ENCODE results near the gene FKBP15.
"Not testable (repeated sequence)": the region's sequence is repeated elsewhere in the genome, so short reads cannot be mapped to it uniquely, and the experiment has no call there.

Gene FKBP15

DNA sequence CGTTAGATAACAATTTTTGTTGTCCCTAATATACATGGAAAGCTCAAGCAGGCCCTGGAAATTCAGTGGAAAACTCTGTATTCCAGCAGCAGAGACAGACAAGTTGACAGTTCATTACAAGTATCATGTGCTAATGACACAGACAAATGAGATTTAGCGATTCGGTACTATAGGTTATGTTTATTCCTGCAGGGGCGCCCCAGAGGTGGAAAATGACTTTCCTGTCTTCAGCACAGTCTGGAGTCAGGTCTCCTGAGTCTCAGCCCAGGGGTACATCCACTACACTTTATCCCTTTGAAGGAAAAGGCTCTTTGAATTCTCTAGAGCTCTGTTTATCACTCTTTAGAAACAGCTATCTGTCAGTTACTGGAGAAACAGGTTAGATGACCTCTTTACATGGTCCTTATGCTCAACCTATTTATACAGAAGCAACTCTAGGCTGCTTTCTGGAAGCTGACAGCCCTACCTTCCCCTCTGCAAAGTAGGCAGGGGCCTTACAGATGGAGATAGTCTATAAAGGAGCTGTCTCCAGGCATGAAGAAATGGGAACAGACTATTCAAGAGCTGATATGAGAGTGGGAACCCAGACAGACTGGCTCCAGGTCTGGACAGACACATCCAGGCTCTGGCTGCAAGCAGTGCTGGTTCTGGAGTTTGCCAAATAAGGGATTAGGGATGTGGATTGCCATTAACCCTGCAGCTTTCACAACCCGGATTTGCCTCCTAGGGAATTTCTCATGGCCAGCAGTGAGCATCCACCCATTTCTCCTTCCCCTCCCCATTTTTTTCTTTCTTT, 77.4 kb downstream of the FKBP15 start:
- Histone ChIP-seq H3K27ac (ENCODE audit: extremely low read depth, low read depth, low read length) (no peak overlapping the region), H3K9me3 (ENCODE audit: control insufficient read depth, insufficient read depth, low read depth, low read length) (no peaks in the 10 kb centered on the region), H3K4me3 (ENCODE audit: low read depth, low read length) (no peak overlapping the region), H3K4me1 (ENCODE audit: control insufficient read depth, insufficient read depth, low read length) (no peaks in the 10 kb centered on the region), H3K36me3 (ENCODE audit: control insufficient read depth in 2 of 2, insufficient read depth in 1 of 2, low read length in 2 of 2) (no peaks in the 10 kb centered on the region)
- POLR2A ChIA-PET, result interaction anchor here (0.6 kb wide), 1 partner anchor 78 kb away, joined by 3 read pairs; the partner anchor contains the start of genes FKBP15 and SLC31A1
- CTCF ChIA-PET, result interaction anchor here (0.6 to 2.5 kb wide), 3 partner anchors 31 to 1499 kb away, joined by 3 to 8 read pairs (median 3); no protein-coding TSS in a partner anchor
- TF ChIP-seq ZNF133 (tag by site-specific recombination; IDR thresholded peaks at IDR 0.05), result no peak
- TF ChIP-seq, protein P1, sequence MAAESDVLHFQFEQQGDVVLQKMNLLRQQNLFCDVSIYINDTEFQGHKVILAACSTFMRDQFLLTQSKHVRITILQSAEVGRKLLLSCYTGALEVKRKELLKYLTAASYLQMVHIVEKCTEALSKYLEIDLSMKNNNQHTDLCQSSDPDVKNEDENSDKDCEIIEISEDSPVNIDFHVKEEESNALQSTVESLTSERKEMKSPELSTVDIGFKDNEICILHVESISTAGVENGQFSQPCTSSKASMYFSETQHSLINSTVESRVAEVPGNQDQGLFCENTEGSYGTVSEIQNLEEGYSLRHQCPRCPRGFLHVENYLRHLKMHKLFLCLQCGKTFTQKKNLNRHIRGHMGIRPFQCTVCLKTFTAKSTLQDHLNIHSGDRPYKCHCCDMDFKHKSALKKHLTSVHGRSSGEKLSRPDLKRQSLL (tag by site-specific recombination; IDR thresholded peaks at IDR 0.05), result no peak
- TF ChIP-seq, protein P2, sequence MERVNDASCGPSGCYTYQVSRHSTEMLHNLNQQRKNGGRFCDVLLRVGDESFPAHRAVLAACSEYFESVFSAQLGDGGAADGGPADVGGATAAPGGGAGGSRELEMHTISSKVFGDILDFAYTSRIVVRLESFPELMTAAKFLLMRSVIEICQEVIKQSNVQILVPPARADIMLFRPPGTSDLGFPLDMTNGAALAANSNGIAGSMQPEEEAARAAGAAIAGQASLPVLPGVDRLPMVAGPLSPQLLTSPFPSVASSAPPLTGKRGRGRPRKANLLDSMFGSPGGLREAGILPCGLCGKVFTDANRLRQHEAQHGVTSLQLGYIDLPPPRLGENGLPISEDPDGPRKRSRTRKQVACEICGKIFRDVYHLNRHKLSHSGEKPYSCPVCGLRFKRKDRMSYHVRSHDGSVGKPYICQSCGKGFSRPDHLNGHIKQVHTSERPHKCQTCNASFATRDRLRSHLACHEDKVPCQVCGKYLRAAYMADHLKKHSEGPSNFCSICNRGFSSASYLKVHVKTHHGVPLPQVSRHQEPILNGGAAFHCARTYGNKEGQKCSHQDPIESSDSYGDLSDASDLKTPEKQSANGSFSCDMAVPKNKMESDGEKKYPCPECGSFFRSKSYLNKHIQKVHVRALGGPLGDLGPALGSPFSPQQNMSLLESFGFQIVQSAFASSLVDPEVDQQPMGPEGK (tag by site-specific recombination; IDR thresholded peaks at IDR 0.05), result no peak
- no peak for TF ChIP-seq ZNF366 (tag by site-specific recombination; conservative IDR thresholded peaks at IDR 0.05)
- no peak for TF ChIP-seq ZBTB1 (tag by site-specific recombination; IDR thresholded peaks at IDR 0.05)
- TF ChIP-seq ZNF311 (tag by site-specific recombination; IDR thresholded peaks at IDR 0.05; ENCODE audit: borderline replicate concordance), result no peak
- TF ChIP-seq PRDM10 (tag by site-specific recombination; IDR thresholded peaks at IDR 0.05), result no peak
- TF ChIP-seq WT1 (tag by site-specific recombination; IDR thresholded peaks at IDR 0.05), result no peak
- TF ChIP-seq PRDM1 (tag by site-specific recombination; IDR thresholded peaks at IDR 0.05), result no peak
- TF ChIP-seq ZNF10 (tag by site-specific recombination; IDR thresholded peaks at IDR 0.05), result no peak
- TF ChIP-seq ZNF433 (tag by site-specific recombination; IDR thresholded peaks at IDR 0.05; ENCODE audit: low read depth), result no peak
- TF ChIP-seq ZNF416 (tag by site-specific recombination; IDR thresholded peaks at IDR 0.05), result no peak
- TF ChIP-seq, protein P3, sequence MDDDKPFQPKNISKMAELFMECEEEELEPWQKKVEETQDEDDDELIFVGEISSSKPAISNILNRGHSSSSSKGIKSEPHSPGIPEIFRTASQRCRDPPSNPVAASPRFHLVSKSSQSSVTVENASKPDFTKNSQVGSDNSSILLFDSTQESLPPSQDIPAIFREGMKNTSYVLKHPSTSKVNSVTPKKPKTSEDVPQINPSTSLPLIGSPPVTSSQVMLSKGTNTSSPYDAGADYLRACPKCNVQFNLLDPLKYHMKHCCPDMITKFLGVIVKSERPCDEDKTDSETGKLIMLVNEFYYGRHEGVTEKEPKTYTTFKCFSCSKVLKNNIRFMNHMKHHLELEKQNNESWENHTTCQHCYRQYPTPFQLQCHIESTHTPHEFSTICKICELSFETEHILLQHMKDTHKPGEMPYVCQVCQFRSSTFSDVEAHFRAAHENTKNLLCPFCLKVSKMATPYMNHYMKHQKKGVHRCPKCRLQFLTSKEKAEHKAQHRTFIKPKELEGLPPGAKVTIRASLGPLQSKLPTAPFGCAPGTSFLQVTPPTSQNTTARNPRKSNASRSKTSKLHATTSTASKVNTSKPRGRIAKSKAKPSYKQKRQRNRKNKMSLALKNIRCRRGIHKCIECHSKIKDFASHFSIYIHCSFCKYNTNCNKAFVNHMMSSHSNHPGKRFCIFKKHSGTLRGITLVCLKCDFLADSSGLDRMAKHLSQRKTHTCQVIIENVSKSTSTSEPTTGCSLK (tag by site-specific recombination; IDR thresholded peaks at IDR 0.05), result no peak
- TF ChIP-seq, protein P4, sequence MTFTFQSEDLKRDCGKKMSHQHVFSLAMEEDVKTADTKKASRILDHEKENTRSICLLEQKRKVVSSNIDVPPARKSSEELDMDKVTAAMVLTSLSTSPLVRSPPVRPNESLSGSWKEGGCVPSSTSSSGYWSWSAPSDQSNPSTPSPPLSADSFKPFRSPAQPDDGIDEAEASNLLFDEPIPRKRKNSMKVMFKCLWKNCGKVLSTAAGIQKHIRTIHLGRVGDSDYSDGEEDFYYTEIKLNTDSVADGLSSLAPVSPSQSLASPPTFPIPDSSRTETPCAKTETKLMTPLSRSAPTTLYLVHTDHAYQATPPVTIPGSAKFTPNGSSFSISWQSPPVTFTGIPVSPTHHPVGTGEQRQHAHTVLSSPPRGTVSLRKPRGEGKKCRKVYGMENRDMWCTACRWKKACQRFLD (tag by site-specific recombination; IDR thresholded peaks at IDR 0.05), result no peak
- TF ChIP-seq KLF1 (tag by site-specific recombination; IDR thresholded peaks at IDR 0.05), result no peak
- TF ChIP-seq, protein P5, sequence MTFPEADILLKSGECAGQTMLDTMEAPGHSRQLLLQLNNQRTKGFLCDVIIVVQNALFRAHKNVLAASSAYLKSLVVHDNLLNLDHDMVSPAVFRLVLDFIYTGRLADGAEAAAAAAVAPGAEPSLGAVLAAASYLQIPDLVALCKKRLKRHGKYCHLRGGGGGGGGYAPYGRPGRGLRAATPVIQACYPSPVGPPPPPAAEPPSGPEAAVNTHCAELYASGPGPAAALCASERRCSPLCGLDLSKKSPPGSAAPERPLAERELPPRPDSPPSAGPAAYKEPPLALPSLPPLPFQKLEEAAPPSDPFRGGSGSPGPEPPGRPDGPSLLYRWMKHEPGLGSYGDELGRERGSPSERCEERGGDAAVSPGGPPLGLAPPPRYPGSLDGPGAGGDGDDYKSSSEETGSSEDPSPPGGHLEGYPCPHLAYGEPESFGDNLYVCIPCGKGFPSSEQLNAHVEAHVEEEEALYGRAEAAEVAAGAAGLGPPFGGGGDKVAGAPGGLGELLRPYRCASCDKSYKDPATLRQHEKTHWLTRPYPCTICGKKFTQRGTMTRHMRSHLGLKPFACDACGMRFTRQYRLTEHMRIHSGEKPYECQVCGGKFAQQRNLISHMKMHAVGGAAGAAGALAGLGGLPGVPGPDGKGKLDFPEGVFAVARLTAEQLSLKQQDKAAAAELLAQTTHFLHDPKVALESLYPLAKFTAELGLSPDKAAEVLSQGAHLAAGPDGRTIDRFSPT (tag by site-specific recombination; IDR thresholded peaks at IDR 0.05), result no peak
- TF ChIP-seq, protein P6, sequence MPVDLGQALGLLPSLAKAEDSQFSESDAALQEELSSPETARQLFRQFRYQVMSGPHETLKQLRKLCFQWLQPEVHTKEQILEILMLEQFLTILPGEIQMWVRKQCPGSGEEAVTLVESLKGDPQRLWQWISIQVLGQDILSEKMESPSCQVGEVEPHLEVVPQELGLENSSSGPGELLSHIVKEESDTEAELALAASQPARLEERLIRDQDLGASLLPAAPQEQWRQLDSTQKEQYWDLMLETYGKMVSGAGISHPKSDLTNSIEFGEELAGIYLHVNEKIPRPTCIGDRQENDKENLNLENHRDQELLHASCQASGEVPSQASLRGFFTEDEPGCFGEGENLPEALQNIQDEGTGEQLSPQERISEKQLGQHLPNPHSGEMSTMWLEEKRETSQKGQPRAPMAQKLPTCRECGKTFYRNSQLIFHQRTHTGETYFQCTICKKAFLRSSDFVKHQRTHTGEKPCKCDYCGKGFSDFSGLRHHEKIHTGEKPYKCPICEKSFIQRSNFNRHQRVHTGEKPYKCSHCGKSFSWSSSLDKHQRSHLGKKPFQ (tag by site-specific recombination; IDR thresholded peaks at IDR 0.05), result no peak
- TF ChIP-seq ZNF548 (tag by site-specific recombination; IDR thresholded peaks at IDR 0.05), result no peak
- no peak for TF ChIP-seq ZNF785 (tag by site-specific recombination; IDR thresholded peaks at IDR 0.05)
- no peak for TF ChIP-seq ZNF292 (tag by site-specific recombination; IDR thresholded peaks at IDR 0.05; ENCODE audit: borderline replicate concordance, low read depth)

- H3K4me1 ChIP-seq (ENCODE audit: control insufficient read depth, insufficient read depth, low read length); H3K36me3 ChIP-seq (ENCODE audit: control insufficient read depth in 2 of 2, insufficient read depth in 1 of 2, low read length in 2 of 2); H3K4me3 ChIP-seq (ENCODE audit: low read depth, low read length); CTCF ChIA-PET; H3K27ac ChIP-seq (ENCODE audit: extremely low read depth, low read depth, low read length); POLR2A ChIA-PET; H3K9me3 ChIP-seq (ENCODE audit: control insufficient read depth, insufficient read depth, low read depth, low read length): not testable (repeated sequence)
Observed at GRCh38 chr9:113140896-113141295, 80.2 kb downstream of the FKBP15 start.

All from HEK293 (cell line).